Epithelial cell of esophagus (primary cell): ENCODE results near the gene CCDC85C.

Source experiments
- DNase-seq: peaks from one replicate; pipeline ENCODE4 v3.0.0; 2010; ENCODE audit warnings: low read depth
- H3K4me3 ChIP-seq: 2 replicates; pipeline ENCODE4 v1.5.1; 2011; ENCODE audit warnings: mild to moderate bottlenecking, low read length, control low read depth
- TF ChIP-seq, protein P1 (sequence below): IDR thresholded peaks from 2 replicates; pipeline ENCODE4 v1.5.1; 2011; ENCODE audit warnings: low read depth, mild to moderate bottlenecking, low read length, control low read depth, inconsistent platforms; ENCODE audit not compliant: insufficient read depth; ENCODE audit errors: missing control alignments

The CCDC85C gene

DNA sequence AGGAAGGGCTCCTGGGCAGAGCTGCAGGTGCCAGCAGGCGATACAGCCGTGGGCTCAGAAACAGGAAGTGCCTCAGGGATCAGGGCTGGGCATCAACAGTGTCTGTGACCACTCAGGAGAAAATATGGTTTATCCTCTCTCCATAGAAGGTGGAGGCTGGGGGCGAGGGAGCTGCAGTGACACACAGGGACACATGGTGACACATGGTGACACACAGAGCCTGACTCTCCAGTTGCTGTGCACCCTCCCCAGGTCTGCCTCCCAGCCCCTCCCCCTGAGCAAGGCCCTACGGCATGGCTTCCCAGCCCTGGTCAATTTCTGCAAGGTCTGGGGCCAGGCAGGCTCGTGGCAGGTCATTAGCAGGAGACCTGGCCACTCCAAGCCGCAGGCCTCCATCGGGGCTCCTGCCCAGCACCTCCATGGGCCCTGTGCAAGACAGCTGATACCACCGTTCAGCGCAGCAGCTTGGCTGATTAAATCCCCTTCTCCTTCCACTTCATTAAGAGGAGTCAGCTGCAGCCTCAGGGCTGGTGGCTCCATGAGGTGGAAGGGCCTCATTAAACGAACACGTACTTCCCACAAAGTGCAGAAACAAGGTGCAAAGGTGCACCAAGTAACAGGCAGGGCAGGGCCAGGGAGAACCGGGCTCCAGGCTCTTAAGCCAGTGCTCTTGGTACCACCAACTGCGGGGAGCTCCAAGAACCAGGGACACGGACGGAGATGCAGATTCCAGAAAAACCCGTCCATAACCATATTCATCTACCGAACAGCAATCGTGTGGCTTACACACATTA is 62.1 kb downstream of the CCDC85C start:
- peak; percentile 16 for DNase-seq
- TF ChIP-seq, protein P1, sequence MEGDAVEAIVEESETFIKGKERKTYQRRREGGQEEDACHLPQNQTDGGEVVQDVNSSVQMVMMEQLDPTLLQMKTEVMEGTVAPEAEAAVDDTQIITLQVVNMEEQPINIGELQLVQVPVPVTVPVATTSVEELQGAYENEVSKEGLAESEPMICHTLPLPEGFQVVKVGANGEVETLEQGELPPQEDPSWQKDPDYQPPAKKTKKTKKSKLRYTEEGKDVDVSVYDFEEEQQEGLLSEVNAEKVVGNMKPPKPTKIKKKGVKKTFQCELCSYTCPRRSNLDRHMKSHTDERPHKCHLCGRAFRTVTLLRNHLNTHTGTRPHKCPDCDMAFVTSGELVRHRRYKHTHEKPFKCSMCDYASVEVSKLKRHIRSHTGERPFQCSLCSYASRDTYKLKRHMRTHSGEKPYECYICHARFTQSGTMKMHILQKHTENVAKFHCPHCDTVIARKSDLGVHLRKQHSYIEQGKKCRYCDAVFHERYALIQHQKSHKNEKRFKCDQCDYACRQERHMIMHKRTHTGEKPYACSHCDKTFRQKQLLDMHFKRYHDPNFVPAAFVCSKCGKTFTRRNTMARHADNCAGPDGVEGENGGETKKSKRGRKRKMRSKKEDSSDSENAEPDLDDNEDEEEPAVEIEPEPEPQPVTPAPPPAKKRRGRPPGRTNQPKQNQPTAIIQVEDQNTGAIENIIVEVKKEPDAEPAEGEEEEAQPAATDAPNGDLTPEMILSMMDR = no peak
- no peak overlapping the region for H3K4me3 ChIP-seq

DNA sequence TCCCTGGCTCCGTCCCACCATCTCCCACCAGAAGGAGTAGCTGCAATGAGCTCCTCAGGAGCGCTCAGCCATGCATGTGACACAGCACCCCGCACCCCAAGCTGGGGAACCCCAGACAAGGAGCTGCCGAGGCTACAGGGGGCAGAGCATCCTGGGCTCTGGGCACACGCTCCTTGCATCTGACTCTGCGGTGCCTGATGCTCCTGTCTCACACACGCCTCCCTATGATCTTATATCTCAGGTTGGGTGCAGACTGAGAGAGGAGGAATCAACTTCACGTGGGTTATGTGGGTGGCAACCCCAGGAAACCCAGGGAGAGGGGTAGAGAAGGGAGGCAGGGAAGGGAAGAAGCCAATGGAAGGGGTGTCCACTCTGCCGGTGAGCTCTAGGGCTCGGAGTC is 62.8 kb downstream of the CCDC85C start:
- no peak overlapping the region for H3K4me3 ChIP-seq
- no peak for DNase-seq
- TF ChIP-seq, protein P1 = no peak

DNA sequence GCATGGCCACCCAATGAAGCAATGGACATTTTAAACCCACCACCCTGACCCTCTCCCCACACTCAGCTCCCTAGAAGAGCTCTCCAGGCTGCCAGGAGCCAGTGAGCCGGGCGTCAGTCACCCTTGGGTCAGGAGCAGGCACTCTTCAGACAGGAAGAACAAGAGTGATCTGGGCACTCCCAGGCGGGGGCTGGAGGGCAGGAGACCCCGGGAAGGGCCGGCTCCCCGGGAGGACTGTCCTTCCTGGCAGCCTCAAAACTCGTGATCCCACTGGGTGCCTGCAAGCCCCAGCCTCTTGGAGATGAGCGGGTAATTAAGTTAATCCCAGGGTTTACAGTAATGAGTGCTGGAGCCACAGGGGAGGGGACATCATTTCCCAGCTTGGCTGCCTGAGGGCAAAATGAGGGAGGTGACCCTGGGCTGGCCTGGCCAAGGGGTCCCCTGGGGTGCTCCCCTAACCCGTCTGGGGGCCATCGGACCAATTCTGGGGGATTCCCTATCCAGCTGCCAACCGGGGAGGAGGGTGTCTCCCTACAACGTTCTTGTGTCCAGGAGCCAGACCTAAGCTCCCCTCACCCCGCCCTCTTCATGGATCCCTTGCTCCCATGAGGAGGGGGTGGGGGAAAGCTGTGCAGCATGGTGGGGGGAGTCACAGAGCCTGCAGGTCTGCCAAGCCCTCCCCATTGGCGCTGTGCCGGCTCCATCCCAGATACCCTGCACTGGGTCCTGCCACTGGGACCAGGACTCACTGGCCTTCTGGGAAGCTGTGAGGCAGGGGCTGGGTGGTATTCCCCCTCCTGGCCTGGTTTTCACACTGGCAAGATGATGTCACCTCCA is 63.6 kb downstream of the CCDC85C start:
- TF ChIP-seq, protein P1 = no peak

DNA sequence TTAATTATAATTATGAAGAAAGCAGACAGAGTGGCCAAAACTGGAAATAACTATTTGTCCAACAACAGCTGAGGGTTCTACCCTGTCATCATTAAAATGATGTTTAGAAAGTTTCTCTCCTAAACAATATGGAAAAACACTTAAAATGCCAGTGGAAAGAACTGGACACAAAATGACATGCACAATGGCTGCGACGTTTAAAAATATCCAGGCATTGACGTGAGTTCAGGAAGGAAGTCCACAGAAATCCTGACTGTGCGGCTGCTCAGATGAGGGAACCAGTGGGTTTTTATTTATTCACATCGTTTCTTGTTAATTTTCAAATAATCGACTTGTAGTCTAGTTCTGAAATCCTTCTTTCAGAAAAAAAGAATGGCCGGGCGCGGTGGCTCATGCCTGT is 64.5 kb downstream of the CCDC85C start:
- no peak overlapping the region for H3K4me3 ChIP-seq
- TF ChIP-seq, protein P1 = no peak
- DNase-seq = no peak

More for the DNA sequence above, 63.6 kb downstream of the CCDC85C start:
- DNase-seq = no peak
- no peak overlapping the region for H3K4me3 ChIP-seq

DNA sequence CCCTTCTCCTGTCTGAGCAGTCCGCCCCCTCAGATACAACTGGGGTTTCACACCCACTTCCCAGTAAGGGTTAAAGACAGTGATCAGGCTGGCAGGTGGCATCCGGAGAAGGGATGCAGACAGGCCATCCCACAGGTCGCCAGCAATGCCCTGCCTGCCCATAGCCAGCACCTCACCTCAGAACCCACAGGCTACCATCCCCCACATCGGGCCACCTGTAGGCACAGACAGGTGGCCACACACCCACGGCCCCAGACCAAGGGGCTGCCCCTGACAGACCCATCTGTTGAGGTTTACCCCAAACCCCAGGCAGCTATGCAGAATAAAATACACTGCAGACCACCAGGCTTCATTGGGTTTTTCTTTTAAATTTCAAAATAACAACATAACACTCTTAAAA is 65.3 kb downstream of the CCDC85C start:
- TF ChIP-seq, protein P1 = no peak
- no peak overlapping the region for H3K4me3 ChIP-seq
- DNase-seq = no peak

DNA sequence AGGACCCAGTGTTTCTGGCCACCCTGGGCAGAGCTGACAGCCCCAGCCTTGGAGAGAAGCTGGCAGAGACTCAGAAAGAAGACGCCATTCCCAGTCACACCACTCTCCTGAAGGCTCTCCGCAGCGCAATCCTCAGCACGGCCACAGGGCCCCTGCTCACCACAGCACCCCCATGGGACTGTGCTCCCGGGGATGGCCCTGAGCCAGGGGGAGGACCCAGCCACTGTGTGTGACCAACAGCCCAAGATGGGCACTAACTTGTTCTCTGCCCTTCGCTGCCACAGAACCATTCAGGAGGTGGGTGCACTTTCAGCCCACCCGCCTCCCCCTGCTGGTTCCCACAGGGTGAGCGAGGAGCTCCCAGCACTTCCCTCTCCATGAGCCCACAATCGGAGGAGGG is 65.7 kb downstream of the CCDC85C start:
- TF ChIP-seq, protein P1 = peak; percentile 7
- no peak overlapping the region for H3K4me3 ChIP-seq
- DNase-seq = no peak
